HG03064 (cell line): ENCODE data around the gene PDK4.

ENCODE experiments used
- ATAC-seq: cut with Tn5 transposase; IDR thresholded peaks from one replicate; pipeline ENCODE4 v1.9.1; 2021; ENCODE audit warnings: low read depth; ENCODE audit not compliant: unreplicated experiment

Gene PDK4

DNA sequence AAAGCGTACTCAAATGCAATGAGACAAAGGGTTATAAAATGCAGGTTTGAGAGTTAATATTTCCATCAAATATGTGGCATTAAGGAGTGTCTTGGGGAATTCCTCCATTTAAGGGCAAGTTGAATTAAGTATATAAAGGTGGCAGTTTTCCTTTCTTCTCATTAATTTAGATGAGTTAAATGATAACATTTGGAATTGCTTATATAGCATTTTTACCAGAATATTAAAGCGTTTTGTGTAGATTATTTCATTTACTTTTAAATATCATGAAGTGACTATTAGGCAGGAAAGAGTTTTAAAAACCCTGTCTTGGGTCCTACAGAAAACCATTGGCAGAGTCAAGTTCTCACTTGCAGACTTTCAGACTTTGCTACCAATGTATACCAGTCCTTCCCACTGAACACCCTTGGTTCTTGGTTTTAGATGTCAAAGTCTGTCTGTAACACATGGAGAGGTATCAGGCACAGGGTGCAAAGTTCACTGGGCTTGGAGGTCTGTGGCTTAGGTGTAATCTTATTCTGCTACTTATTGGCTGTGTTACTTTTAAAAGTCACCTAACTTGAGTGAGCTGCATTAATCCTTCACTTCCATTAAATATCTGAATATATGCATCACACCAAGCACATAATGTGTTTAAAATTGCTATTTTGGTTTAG is 59.5 kb downstream of the PDK4 start:
- ATAC-seq = no peak

GRCh38 chr7:95535662-95536061 is 60.7 kb downstream of the PDK4 start:
- no peak for ATAC-seq

DNA sequence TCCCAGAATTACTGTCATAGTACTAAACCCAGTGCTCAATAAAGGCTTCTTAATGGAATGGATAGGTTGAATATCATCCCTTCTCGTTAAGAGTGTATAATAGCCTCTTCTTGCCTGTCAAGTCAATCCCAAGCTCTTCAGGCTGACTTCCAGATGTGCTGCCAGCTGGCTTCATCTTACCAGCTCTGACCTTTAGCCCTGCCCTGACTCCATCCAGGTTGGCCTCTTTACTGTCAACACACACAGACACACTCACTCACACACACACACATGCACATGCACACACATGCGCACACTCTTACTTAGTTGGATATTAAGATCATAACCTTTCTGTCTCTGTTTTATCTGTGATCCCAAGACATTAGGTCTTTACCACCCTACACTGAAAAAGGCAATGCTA is 61.5 kb downstream of the PDK4 start:
- ATAC-seq = no peak
